ENCODE results near the gene DLGAP1. TPM values are rescaled to one million over a fixed set of nuclear protein-coding genes. Genes with fewer than 3 reads are reported as not detected.
A peak's percentile ranks its signal among the peaks of the same experiment; 100 is the strongest.
"Not testable (repeated sequence)": the region's sequence is repeated elsewhere in the genome, so short reads cannot be mapped to it uniquely, and the experiment has no call there.

The DLGAP1 gene
- total RNA-seq, 1 donor from 2014 or later, result 4.4 TPM

- no peak for DNase-seq
Measured at GRCh38 chr18:4074647-4075046, 380.5 kb downstream of the DLGAP1 start.

GRCh38 chr18:4069183-4069582 lies 385.9 kb downstream of the DLGAP1 start:
- no peak for DNase-seq

GRCh38 chr18:4068552-4069158 lies 386.5 kb downstream of the DLGAP1 start:
- peak; percentile 77 for DNase-seq

- DNase-seq, result no peak
Measured at GRCh38 chr18:4063545-4063944, 391.6 kb downstream of the DLGAP1 start.

- DNase-seq, result no peak
Measured at GRCh38 chr18:4060427-4061281, 394.5 kb downstream of the DLGAP1 start.

- DNase-seq, result peak; percentile 33
Measured at GRCh38 chr18:4058179-4058578, 396.9 kb downstream of the DLGAP1 start.

GRCh38 chr18:4040391-4041092 lies 414.6 kb downstream of the DLGAP1 start:
- peak; percentile 19 for DNase-seq

GRCh38 chr18:4035521-4035920 lies 419.6 kb downstream of the DLGAP1 start:
- no peak for DNase-seq

- DNase-seq, result not testable (repeated sequence)
Measured at GRCh38 chr18:4034815-4035214, 420.3 kb downstream of the DLGAP1 start.

- DNase-seq, result no peak
Measured at GRCh38 chr18:4026542-4026941, 428.6 kb downstream of the DLGAP1 start.

GRCh38 chr18:4024702-4025101 lies 430.4 kb downstream of the DLGAP1 start:
- DNase-seq, result no peak

GRCh38 chr18:4022749-4023148 lies 432.4 kb downstream of the DLGAP1 start:
- not testable (repeated sequence) for DNase-seq

GRCh38 chr18:4020026-4020425 lies 435.1 kb downstream of the DLGAP1 start:
- no peak for DNase-seq

GRCh38 chr18:4017480-4017879 lies 437.6 kb downstream of the DLGAP1 start:
- DNase-seq, result no peak

- no peak for DNase-seq
Measured at GRCh38 chr18:4016391-4017049, 438.6 kb downstream of the DLGAP1 start.

- DNase-seq, result no peak
Measured at GRCh38 chr18:4007846-4008245, 447.3 kb downstream of the DLGAP1 start.

GRCh38 chr18:4004183-4004829 lies 450.8 kb downstream of the DLGAP1 start:
- DNase-seq, result no peak

GRCh38 chr18:3998698-3999333 lies 456.3 kb downstream of the DLGAP1 start:
- DNase-seq, result peak; percentile 26

GRCh38 chr18:3995476-3996102 lies 459.5 kb downstream of the DLGAP1 start:
- peak; percentile 84 for DNase-seq

GRCh38 chr18:3993941-3994687 lies 461.0 kb downstream of the DLGAP1 start:
- no peak for DNase-seq

Measured in tongue (tissue), 2 donors.